ENCODE measurements around the gene CSRNP3.
A peak's percentile ranks its signal among the peaks of the same experiment; 100 is the strongest.

The CSRNP3 gene

DNA sequence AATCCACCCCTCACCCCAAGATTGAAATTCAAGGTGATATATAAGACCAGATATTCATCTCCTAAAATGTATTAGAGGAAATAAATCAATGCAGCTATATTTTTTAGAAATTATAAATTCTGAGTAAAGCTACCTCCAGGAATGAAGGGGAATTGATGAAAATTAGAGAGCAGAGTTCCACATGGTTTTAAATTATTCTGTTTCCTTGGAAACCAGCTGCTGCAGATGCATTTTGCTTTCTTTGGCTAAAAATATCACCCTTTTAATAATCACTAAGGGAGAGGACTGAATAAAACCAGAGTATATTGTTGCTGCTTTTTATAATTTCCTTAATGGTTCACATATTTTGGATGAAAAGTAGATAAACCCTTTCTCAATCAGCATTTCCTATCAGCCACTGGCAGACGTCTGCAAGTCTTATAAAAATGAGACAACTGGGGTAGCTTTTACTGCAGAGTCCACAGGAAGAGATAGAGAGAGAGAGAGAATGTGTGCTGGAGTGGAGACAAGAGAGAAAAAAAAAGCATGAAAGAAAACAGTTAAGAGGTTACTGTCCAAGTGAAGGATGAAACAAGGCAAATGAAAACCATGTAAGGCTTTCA, 2.0 kb downstream of the CSRNP3 start:
- ChIA-PET POLR2A (interaction anchor here (1.8 kb wide), 1 partner anchor 25 kb away, joined by 3 read pairs; no protein-coding TSS in a partner anchor), CTCF (interaction anchor here (0.6 kb wide), 1 partner anchor 403 kb away, joined by 3 read pairs; no protein-coding TSS in a partner anchor)
- Histone ChIP-seq H3K27ac (ENCODE audit: extremely low read depth, low read depth, low read length) (no peak overlapping the region), H3K36me3 (ENCODE audit: control insufficient read depth in 2 of 2, insufficient read depth in 1 of 2, low read length in 2 of 2) (no peaks in the 10 kb centered on the region), H3K4me3 (ENCODE audit: low read depth, low read length) (no peak overlapping the region), H3K9me3 (ENCODE audit: control insufficient read depth, insufficient read depth, low read depth, low read length) (no peaks in the 10 kb centered on the region), H3K4me1 (ENCODE audit: control insufficient read depth, insufficient read depth, low read length) (peaks cover 5% of the 10 kb centered on the region)
- TF ChIP-seq ZNF366 (tag by site-specific recombination; conservative IDR thresholded peaks at IDR 0.05) (0 out of 2 replicates have a peak, but pooled peaks have one; percentile 17), PRDM1 (tag by site-specific recombination; IDR thresholded peaks at IDR 0.05) (peak; percentile 82), OSR2 (tag by site-specific recombination; IDR thresholded peaks at IDR 0.05) (peak; percentile 21; the same call in 1 of the 2 replicates), ZNF596 (tag by site-specific recombination; IDR thresholded peaks at IDR 0.05) (peak; percentile 29; the same call in 1 of the 2 replicates), ZNF530 (tag by site-specific recombination; IDR thresholded peaks at IDR 0.05; ENCODE audit: low read depth) (no peak), ZNF830 (tag by site-specific recombination; IDR thresholded peaks at IDR 0.05; ENCODE audit: low read depth) (no peak)
- TF ChIP-seq, protein P1, sequence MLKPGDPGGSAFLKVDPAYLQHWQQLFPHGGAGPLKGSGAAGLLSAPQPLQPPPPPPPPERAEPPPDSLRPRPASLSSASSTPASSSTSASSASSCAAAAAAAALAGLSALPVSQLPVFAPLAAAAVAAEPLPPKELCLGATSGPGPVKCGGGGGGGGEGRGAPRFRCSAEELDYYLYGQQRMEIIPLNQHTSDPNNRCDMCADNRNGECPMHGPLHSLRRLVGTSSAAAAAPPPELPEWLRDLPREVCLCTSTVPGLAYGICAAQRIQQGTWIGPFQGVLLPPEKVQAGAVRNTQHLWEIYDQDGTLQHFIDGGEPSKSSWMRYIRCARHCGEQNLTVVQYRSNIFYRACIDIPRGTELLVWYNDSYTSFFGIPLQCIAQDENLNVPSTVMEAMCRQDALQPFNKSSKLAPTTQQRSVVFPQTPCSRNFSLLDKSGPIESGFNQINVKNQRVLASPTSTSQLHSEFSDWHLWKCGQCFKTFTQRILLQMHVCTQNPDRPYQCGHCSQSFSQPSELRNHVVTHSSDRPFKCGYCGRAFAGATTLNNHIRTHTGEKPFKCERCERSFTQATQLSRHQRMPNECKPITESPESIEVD (tag by site-specific recombination; IDR thresholded peaks at IDR 0.05), result peak; percentile 26; the same call in 1 of the 2 replicates

DNA sequence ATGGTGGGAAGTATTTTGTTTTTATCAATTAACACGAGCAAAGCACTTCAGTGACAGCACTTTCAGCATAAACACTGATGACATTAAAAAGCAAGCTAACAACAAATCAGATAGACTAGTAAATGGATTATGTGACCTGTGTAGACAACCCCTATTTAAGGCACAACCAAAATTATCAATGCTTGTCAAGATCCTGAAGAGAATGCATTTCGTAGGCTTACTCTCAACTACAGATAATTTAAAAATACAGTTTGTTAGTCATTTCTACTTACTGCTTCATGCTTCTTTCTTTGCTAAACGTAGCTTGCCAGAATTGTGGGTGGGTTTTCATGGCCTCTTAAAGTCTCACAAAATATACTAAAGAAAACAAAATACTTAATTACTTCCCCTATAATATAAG, 3.4 kb downstream of the CSRNP3 start:
- POLR2A ChIA-PET, result interaction anchor here (1.8 kb wide), 1 partner anchor 26 kb away, joined by 3 read pairs; no protein-coding TSS in a partner anchor
- Histone ChIP-seq H3K4me1 (ENCODE audit: control insufficient read depth, insufficient read depth, low read length) (peaks cover 5% of the 10 kb centered on the region), H3K36me3 (ENCODE audit: control insufficient read depth in 2 of 2, insufficient read depth in 1 of 2, low read length in 2 of 2) (no peaks in the 10 kb centered on the region), H3K27ac (ENCODE audit: extremely low read depth, low read depth, low read length) (no peak overlapping the region), H3K9me3 (ENCODE audit: control insufficient read depth, insufficient read depth, low read depth, low read length) (no peaks in the 10 kb centered on the region), H3K4me3 (ENCODE audit: low read depth, low read length) (no peak overlapping the region)
- TF ChIP-seq ZNF654 (tag by site-specific recombination; IDR thresholded peaks at IDR 0.05; ENCODE audit: low read depth) (no peak), ZNF521 (tag by site-specific recombination; IDR thresholded peaks at IDR 0.05) (no peak)
- TF ChIP-seq, protein P2, sequence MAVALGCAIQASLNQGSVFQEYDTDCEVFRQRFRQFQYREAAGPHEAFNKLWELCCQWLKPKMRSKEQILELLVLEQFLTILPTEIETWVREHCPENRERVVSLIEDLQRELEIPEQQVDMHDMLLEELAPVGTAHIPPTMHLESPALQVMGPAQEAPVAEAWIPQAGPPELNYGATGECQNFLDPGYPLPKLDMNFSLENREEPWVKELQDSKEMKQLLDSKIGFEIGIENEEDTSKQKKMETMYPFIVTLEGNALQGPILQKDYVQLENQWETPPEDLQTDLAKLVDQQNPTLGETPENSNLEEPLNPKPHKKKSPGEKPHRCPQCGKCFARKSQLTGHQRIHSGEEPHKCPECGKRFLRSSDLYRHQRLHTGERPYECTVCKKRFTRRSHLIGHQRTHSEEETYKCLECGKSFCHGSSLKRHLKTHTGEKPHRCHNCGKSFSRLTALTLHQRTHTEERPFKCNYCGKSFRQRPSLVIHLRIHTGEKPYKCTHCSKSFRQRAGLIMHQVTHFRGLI (tag by site-specific recombination; IDR thresholded peaks at IDR 0.05), result no peak
- CTCF ChIA-PET, result no interaction called here

DNA sequence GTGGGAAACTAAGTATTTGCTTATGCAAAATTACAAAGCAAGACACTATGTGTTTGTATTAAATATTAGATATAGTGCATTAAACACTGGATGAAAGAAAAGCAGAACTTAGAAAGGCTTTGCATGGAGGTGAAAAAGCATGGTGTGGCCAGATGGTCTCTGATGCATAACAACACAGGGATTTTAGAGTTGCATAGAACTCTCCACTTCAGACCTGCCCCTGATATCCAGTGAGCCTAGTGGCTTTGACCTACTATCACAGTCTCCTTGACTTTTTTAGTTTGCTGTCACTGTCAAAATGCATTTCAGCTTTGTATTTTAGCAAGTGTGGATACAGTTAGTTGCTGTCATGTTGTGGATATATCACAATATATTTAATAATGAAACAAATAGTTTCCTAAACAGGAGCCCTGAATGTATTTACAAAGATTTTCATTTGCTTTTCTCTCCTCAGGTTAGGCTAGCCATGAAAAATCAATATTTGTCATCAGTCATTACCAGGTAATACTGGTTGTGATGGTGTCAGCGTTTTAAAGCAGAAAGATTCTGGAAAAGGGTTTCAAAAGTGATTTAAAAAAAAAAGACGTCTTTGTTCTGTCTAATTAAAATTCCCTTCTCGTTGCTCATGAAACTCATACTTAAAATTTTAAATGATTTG, 5.2 kb downstream of the CSRNP3 start:
- peaks cover 3% of the 10 kb centered on the region; the same call in 1 of the 2 replicates for H3K4me1 ChIP-seq (ENCODE audit: control insufficient read depth, insufficient read depth, low read length)
- ChIA-PET CTCF (interaction anchor here (0.6 kb wide), 1 partner anchor 224 kb away, joined by 3 read pairs; no protein-coding TSS in a partner anchor), POLR2A (no interaction called here)
- no peak overlapping the region for H3K27ac ChIP-seq (ENCODE audit: extremely low read depth, low read depth, low read length)
- H3K36me3 ChIP-seq (ENCODE audit: control insufficient read depth in 2 of 2, insufficient read depth in 1 of 2, low read length in 2 of 2), result no peaks in the 10 kb centered on the region
- H3K9me3 ChIP-seq (ENCODE audit: control insufficient read depth, insufficient read depth, low read depth, low read length), result no peaks in the 10 kb centered on the region
- TF ChIP-seq OVOL3 (tag by site-specific recombination; IDR thresholded peaks at IDR 0.05) (no peak), ZNF121 (tag by site-specific recombination; IDR thresholded peaks at IDR 0.05) (no peak), ZSCAN23 (tag by site-specific recombination; IDR thresholded peaks at IDR 0.05) (no peak), ZNF133 (tag by site-specific recombination; IDR thresholded peaks at IDR 0.05) (no peak), ZNF677 (tag by site-specific recombination; IDR thresholded peaks at IDR 0.05) (no peak), ZNF670 (tag by site-specific recombination; IDR thresholded peaks at IDR 0.05; ENCODE audit: low read depth) (no peak), ZNF202 (tag by site-specific recombination; IDR thresholded peaks at IDR 0.05; ENCODE audit: borderline replicate concordance) (no peak)
- TF ChIP-seq, protein P3, sequence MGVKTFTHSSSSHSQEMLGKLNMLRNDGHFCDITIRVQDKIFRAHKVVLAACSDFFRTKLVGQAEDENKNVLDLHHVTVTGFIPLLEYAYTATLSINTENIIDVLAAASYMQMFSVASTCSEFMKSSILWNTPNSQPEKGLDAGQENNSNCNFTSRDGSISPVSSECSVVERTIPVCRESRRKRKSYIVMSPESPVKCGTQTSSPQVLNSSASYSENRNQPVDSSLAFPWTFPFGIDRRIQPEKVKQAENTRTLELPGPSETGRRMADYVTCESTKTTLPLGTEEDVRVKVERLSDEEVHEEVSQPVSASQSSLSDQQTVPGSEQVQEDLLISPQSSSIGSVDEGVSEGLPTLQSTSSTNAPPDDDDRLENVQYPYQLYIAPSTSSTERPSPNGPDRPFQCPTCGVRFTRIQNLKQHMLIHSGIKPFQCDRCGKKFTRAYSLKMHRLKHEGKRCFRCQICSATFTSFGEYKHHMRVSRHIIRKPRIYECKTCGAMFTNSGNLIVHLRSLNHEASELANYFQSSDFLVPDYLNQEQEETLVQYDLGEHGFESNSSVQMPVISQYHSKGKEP (tag by site-specific recombination; IDR thresholded peaks at IDR 0.05), result no peak
- TF ChIP-seq, protein P4, sequence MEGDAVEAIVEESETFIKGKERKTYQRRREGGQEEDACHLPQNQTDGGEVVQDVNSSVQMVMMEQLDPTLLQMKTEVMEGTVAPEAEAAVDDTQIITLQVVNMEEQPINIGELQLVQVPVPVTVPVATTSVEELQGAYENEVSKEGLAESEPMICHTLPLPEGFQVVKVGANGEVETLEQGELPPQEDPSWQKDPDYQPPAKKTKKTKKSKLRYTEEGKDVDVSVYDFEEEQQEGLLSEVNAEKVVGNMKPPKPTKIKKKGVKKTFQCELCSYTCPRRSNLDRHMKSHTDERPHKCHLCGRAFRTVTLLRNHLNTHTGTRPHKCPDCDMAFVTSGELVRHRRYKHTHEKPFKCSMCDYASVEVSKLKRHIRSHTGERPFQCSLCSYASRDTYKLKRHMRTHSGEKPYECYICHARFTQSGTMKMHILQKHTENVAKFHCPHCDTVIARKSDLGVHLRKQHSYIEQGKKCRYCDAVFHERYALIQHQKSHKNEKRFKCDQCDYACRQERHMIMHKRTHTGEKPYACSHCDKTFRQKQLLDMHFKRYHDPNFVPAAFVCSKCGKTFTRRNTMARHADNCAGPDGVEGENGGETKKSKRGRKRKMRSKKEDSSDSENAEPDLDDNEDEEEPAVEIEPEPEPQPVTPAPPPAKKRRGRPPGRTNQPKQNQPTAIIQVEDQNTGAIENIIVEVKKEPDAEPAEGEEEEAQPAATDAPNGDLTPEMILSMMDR (tag by site-specific recombination; IDR thresholded peaks at IDR 0.05), result no peak
- TF ChIP-seq, protein P5, sequence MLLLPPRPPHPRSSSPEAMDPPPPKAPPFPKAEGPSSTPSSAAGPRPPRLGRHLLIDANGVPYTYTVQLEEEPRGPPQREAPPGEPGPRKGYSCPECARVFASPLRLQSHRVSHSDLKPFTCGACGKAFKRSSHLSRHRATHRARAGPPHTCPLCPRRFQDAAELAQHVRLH (tag by site-specific recombination; IDR thresholded peaks at IDR 0.05), result no peak
- no peak overlapping the region for H3K4me3 ChIP-seq (ENCODE audit: low read depth, low read length)
